Measurements from ENCODE around the gene KAZALD1.

The KAZALD1 gene, protein sequence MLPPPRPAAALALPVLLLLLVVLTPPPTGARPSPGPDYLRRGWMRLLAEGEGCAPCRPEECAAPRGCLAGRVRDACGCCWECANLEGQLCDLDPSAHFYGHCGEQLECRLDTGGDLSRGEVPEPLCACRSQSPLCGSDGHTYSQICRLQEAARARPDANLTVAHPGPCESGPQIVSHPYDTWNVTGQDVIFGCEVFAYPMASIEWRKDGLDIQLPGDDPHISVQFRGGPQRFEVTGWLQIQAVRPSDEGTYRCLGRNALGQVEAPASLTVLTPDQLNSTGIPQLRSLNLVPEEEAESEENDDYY
- 0 to 0.72 (median 0.51) reads per million in 4 experiments for total RNA-seq

GRCh38 chr10:101061624-101062231 is at the start of gene KAZALD1:
Gene KAZALD1 (plus strand): TSS chr10:101061989. CDS start chr10:101062593, 604 bp downstream.
- DNase-seq, result no peak

GRCh38 chr10:101012525-101013364 is 49.0 kb upstream of the KAZALD1 start:
- DNase-seq, result peak; percentile 67

GRCh38 chr10:101013365-101013825 is 48.4 kb upstream of the KAZALD1 start:
- DNase-seq, result no peak

DNA sequence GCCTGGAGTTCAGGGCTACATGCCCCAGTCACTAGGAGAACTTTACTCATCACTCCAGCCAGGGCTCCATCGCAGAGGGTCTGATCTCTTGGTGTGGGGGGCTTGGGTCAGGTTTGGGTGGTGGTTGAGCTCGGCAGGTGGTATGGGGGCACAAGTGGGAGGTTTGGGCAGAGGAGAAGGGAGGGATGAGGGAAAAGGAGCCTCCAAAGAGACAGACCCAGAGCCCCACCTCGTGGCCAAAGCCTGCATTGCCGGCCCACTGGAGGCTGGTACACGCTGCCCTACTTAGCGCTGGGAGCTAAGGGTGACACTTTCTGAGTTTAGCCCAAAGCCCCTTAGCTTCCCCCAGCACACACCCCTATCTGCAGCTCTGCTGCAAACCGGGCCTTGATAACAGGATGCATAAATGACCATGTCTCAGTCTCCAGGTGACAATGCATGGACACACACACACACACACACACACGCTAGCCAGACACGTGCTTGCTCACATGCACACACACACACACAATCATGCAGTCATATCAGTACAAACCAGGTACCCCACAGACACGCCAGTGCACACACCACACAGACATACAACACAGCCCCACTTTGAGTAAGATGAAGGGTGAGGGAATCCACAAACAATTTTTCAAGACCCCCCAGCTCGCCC is 47.4 kb upstream of the KAZALD1 start:
- peak; percentile 71 for DNase-seq

GRCh38 chr10:101014966-101015581 is 46.7 kb upstream of the KAZALD1 start:
- DNase-seq, result no peak

DNA sequence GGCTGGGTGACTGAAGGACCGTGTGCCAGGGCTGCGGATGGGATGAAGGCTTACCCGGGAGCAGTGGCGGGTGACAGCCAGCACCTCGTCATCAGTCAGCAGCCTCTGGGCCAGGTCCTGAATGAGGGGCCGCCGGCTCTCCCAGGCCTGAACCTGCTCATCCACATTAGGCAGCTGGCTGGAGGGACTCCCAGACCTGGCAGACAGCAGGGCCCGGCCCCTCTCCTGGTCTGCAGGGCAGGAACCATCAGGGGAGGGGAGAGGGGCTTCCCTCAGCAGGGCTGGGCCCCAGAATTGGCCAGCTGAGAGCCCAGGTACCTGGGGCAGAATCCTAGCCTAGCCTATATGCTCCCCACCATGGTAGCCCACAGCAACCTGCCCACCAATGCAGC is 46.2 kb upstream of the KAZALD1 start:
- no peak for DNase-seq

GRCh38 chr10:101016814-101017213 is 45.0 kb upstream of the KAZALD1 start:
- no peak for DNase-seq

- DNase-seq, result no peak
Measured at GRCh38 chr10:101018118-101018599, 43.6 kb upstream of the KAZALD1 start.

GRCh38 chr10:101018600-101019439 is 43.0 kb upstream of the KAZALD1 start:
- peak; percentile 28 for DNase-seq

DNA sequence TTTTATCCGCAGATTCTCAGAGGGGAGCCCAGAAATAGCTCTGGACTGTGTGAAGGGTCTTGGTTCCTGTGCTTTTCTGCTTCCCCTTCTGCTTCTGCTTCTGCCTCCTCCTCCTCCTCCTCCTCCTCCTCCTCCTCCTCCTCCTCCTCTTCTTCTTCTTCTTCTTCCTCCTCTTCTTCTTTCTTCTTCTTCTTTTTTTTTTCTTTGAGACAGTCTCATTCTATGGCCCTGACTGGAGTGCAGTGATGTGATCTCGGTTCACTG is 42.4 kb upstream of the KAZALD1 start:
- no peak for DNase-seq

GRCh38 chr10:101020427-101021075 is 41.2 kb upstream of the KAZALD1 start:
- DNase-seq, result no peak

- no peak for DNase-seq
Measured at GRCh38 chr10:101021239-101021638, 40.5 kb upstream of the KAZALD1 start.

DNA sequence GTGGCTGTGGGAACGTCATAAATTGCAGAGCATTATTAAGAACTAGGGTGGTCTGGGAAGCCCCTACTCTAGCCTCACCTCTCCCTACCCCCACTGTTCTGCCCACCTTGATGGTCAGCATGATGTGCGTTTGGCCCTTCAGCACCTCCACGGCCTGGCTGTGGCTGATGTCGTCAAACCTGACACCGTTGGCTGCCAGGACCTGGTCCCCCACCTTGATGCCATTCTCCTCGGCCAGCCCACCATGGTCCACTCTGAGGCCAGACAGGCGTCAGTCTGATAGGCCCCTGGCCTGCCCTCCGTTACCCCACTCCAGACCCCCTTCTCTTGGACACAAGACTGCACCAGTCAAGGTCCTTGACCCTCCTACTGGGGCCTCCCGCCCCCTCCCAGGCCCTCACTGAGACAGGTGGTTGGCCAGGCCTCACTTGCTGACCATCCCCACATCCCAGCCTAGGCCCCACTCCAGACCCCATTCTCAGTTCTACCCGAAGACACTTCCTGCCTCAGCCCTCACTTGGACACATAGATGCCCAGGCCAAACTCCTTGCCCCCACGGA is 40.0 kb upstream of the KAZALD1 start:
- no peak for DNase-seq

DNA sequence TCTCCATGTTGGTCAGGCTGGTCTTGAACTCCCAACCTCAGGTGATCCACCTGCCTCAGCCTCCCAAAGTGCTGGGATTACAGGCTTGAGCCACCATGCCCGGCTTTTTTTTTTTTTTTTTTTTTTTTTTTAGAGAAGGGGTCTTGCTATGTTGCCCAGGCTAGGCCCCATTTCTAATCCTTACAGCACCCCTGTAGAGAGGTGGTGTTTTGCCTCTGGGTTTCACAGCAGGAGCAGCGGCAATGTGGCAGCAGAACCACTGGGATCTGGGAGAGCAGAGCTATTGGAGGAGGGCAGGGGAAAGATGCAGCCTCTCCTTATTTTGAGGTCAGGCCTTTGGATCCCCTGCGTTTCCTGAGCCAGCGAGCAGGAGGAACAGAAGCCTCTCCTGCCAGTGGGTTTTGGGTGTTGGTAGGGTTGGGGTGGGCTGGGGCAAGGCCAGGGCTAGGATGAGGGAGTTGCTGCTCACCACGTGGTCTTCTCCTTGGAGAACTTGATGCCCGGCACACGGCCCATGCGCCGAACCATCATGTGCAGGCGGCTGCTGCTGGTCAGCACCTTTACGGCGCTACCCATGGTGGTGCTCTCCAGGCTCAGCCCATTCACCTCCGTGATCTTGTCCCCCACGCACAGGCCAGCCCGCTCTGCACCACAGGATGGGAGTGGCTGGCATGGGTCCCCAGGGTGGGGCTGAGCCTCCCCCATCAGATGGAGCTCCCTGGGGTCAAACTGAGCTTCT is 38.7 kb upstream of the KAZALD1 start:
- DNase-seq, result no peak

GRCh38 chr10:101027106-101027720 is 34.6 kb upstream of the KAZALD1 start:
- DNase-seq, result no peak

DNA sequence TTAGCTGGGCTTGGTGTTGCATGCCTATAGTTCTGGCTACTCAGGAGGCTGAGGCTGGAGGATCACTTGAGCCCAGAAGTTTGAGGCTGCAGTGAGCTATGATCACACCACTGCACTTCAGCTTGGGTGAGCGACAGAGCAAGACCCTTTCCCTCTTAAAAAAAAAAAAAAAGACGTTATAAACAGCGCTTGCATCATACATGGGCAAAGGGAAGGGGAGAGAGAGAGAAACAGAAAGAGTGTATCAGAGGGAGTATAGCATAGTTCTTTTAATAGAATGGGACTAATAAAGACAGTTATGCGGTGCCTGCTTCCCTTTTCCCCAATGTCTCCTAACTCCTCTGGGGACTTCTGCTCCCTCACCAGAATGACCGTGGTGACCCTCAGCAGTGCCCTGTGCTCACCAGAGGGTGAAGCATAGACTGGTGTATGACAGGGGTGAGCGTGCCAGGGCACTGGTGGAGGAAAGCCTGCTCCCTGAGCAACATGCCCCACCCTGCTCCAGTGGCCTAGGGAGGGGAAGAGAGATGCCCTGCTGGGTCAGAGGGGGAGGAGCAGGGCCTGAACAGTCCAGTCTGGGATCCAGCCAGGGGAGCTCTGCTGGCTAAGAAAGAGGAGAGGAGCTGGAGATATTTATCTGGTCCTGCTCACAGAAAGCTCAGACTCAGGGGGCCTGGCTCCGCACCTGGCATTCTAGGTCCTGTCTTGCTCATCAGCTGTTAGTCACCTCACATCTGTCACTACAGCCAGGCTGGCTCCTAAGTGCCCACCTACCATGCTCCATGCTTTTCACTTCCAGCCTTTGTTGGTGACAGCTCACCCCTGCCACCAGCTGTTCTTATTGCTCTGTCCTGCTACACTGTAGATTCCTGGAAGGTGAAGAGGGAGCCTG is 33.1 kb upstream of the KAZALD1 start:
- DNase-seq, result no peak

- no peak for DNase-seq
Measured at GRCh38 chr10:101029520-101030295, 32.1 kb upstream of the KAZALD1 start.
